Stimulated activated CD8-positive, alpha-beta memory T cell treated with anti-CD3 and anti-CD28 coated beads, Interleukin-4, amount 100 ng/mL, for 1 hour (primary cell): ENCODE data around the gene CYSTM1.
"Not testable (repeated sequence)": the region's sequence is repeated elsewhere in the genome, so short reads cannot be mapped to it uniquely, and the experiment has no call there.

Source experiments
- DNase-seq, 2 donors: peaks; one replicate each; pipeline ENCODE4 v3.0.0-alpha.2; 2020; ENCODE audit warnings: low read depth in 2 of 2, low spot score in 1 of 2

The CYSTM1 gene

DNA sequence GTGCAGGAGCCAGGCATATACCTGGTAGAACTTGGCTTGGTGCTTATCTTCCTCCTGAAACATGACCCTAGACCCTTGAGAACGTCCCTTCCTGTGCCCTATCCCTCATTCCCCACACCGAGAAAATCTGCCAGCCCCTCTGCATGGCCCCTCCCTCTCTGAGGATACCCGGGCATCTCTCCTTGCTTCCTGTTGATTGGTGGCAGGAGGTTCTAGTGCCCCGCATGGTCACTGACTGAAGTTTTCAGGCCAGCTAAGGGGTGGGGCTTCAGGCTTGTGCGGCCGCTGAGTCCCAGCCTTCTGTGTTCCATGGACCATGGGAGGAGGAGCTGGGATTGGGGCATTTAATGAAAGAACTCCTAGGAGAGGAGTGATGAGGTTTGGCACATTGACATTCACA lies 26.5 kb upstream of the CYSTM1 start:
- no peak for DNase-seq

DNA sequence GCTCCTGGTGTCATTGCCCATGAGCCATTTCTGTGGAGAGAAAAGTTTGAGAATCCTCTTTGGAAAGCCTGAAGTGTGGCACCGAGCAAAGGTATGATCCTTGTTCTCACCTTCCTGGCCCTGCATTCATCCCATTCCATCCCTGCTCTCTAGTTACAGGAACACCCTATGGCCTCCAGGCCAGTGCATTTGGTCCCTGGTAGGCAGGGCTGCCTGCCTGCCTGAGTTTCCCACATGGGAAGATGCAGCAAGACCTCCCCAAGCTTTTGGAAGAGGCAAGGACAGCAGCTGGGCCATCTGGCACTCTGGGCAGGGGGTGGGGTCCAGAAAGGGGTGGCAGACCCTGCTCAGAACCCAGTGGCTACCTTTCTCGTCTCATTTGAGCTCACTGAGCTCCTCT lies 24.8 kb upstream of the CYSTM1 start:
- DNase-seq: no peak

DNA sequence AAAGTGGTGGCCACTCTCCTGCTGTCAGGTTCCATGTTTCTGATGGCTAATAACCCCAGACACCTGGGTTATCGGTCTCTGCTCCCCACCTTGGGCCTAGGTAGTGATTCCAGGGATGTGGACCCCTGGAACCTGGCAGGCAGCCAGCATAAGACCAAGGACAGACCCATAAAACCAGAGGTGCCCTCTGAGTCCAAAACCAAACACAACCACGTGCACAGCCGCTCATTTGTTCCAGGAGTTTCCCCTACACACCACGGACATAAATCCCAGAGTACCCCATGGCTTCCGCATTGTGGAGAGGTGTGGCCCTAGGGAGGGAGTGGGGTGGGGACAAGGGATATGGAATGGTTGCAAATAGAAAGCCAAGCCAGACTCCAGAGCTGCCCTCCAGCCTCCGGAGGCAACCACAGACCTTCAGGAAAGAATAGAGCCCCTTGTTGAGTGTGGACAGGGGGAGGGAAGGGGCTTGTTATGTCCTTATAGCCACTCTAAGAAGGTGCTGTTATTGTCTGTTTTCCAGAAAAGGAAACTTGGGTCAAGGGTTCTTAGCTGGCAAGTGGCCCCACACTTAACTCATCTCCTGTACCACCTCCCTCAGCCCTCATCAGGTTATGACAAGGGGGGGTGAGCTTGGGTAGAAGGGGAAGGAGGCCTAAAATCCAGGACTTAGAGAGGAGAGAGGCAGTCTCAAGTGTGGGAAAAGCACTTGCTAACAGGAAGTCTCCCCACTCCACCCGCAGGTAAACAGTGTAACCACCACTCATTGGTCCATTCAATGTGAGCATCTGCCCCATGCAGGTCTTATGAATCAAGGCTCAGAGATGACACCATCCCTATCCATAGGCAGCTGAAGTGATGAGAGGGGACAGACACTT lies 23.6 kb upstream of the CYSTM1 start:
- no peak for DNase-seq

DNA sequence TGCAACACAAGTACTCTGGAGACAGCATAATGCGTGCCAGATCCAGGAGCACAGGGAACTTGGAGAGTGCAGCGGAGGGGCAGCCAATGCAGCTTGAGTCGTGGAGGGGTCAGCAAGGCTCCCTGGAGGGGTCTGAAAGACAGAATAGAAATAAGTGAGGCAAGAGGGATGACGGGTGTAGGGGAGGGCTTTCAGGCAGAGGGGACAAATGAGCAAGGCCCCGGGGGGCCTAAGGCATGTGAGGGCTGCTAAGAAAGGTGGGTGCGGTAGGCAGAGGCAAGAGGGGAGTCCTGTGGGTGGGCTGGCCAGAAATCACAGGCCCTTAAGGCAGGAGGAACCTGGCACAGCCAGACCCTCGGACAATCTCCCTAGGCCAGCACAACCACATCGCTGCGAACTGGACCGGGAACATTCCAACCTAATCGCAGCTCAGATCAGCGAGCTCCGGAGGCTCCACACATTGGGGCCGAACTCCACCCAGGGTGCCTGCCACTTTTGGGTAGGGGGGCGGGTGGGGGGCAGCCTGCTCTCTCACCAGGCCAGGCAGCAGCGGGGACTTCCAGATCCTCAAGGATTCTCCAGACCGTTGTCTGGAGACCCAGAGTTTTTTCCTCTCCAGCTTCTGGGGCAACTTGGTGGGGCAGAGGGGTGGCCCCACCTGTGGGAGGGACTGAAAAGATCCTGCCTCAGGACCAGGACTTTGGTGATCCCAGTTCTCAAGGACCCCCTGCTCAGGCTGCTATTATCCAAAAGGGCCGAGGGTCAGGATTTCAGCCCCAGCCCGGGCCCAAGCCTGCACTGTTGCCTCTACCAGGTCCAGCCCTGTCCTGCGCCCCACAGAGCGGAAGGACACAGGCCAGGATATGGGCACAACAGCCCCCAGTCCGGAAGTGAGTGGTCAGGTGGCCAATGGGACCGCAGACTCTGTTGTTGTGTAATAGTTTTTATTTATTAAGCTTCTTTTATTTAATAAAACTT lies 22.7 kb upstream of the CYSTM1 start:
- DNase-seq: no peak

DNA sequence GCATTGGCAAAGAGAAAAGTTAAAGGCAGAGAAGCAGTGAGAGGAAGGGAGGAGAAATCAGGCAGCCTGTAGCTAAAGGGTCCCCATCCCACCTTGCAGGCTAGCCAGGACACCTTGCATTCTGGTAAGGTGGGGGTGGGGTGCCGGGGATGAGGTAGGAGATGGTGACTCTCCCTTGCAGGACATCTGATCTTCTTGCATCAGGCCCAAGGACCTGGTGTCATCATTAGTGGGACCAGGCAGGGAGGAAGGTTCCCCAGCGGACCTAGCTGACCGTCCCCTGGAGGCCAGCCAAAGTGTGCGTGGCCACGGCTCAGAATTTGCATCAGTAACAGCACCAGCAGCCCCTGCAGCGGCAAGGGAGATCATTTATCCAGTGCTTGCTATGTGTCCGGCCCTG lies 21.7 kb upstream of the CYSTM1 start:
- DNase-seq: no peak

DNA sequence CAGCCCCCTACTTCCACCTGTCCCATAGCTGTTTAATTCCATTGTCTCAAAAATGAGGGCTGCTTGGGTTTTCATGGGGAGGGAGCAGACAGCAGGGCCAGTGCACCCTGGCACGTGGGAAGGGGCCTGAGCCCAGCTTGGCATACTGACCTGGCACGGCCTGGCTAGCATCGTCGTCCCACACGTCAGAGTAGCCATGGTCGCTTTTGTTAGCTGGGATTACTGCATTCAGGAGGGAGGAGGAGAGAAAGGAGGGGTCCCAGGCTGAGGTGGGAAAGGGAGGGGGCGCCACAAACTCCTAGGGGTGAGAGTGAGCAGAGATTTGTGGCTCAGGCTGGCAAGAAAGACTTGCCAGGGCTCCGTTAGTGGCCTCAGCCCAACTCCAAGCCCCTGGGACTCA lies 21.1 kb upstream of the CYSTM1 start:
- DNase-seq: no peak

DNA sequence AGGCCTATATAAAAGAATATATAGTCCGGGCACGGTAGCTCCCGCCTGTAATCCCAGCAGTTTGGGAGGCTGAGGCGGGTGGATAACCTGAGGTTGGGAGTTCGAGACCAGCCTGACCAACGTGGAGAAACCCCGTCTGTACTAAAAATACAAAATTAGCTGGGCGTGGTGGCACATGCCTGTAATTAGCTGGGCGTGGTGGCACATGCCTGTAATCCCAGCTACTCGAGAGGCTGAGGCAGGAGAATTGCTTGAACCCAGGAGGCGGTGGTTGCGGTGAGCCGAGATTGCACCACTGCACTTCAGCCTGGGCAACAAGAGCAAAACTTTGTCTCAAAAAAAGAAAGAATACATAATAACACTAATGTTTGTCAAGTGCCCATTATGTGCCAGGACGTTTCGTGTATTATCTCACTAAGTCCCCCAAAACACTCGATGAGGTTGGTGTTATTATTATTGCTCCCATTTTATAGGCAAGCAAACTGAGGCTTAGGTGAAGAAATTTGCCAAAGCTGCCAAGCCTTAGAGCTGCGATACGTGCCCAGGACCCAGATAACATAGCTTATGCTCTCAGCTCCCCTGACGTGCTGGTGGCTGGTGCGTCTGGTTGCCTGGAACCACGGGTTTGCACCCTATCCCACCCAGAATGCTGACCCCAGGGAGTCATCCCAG lies 20.1 kb upstream of the CYSTM1 start:
- not testable (repeated sequence) for DNase-seq

DNA sequence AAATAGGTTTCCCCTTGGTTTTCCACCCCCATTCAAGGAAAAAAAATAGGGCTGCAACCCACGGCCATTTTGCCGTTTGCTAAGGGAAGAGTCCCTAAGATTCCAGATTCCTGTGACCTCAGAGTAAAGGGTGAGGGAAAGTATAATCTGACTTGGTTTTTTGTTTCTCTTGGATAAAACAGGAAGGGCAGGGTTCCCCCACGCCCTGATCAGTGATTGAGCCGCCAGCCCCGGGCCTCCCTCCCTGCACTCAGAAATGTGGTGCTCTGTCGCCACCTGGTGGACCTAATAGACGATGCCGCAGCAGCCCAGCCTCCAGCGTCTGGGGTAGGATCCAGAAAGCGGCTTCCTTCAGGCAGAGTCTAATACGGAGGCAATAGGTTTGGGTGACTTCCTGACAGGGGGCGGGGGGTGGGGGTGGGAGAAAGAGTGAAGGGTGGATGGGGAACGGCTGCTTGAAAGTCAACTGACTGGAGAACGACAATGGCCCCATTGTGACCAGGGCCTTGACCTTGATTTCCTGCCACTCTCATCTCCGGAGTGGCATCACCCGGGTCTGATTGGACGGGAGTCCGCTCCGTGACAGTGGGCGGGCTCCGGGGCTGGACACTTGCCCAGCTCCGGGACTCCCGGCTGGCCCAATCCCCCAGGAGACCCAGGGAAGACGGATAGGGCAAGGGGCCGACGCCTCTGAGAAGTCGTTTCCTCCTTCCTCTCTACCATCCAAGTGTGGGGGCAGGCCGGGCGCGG lies 17.8 kb upstream of the CYSTM1 start:
- peak; percentile 72 to 80 for DNase-seq

DNA sequence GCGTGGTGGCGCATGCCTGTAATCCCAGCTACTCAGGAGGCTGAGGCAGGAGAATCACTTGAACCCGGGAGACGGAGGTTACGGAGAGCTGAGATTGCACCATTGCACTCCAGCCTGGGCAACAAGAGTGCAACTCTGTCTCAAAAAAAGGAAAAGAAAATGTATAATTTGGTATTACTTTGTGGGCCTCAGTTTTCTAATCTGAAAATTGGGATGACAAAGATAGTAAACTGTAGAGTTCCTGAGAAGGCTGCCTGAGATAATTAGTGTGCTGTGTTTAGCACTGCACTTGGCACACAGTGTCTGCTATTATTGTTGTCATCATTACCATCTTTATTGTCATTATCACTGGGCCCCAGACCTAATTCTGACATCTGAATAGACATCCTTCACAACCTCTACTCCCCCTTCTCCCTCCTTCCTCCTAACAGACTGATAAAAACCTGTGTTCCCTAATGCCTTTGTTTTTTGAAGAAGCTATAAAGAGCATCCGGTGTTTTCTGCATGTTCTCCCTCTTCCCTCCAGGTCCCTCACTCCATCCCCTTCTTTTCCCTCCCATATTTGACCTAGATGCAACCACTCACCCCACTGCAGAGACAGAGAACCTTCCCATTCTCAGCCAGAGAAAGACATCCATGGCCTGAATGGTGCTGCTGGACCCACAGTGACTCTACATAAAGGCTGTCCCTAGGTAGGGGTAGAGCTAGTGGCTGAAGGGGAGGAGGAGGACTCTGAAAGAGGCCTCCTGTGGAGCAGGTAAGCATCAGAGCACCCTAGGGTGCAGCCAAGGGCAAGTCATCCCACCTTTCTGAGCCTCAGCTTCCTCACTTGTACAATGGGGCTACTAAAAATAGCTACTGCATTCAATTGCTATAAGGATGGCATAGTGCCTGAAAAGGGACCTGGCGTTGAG lies 15.7 kb upstream of the CYSTM1 start:
- DNase-seq: no peak

DNA sequence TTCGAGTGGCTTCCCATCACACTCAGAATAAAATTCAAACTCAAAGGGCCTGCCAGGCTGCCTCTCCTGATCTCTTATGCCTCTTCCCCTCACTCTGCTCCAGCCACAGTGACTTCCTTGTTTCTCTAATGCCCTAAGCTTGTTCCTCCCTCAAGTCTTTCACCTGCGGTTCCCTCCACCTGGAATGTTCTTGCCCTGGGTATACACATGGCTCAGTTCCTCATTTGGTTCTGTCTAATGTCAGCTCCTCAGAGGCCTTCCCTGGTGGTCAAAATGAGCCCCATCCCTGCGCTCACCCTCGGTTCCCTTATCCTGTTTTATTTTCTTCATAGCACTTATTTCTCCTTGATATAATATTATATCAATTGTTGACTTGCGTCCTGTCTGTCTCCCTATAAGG lies 12.7 kb upstream of the CYSTM1 start:
- no peak for DNase-seq

DNA sequence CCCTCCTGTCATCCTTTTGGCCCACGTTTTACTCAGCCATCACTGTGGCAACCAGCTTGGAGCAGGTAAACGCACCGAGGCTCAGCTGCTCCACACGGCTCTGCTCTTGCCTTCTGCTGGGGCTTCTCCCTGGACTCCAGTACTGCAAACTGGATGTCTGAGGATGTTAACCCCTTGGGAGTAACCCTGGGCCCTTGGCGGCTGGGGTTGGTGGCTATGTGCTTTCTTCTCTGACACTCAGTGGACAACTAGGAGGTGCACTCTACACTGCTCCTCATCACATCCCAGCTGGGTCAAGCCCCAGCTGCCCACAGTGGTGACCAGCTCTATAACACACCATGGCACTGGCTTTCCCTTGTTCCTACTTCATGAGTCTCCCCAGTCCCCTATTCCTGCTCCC lies 12.2 kb upstream of the CYSTM1 start:
- no peak for DNase-seq

DNA sequence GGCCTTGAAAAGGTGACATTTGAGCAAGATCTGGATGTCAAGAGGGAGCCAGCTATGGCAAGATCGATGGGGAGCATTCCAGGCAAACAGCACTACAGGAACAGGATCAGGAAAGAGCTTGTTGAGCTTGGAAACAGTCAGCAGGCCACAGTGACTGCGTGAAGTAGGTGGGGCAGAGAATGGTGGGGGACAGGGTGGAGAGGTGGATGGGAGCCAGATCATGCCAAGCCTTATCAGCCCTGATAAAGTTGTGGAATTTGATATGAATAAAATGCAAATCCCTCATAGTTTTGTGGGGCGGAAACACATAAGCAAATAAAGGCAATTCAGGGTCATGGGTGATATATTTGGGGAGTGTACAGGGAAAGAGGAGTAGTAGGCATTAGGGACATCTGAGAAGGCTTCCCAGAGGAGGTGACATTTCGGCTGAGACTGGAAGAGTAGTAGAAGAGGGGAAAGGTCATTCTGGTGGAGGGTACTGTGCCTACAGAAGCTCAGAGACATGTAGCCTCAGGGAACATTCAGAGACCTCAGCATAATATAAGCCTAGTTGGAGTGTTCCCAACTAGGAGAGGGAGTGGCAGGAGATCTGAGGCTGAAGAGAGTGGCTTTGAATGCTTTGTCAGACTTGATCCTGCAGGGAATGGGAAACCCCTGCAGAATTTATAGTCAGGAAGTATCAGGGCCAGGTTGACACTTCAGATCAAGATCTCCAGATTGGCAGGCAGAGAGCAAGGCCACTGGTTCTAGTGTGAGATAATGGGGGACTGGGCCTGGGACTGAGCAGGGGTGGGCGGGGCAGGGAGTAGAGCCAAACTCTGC lies 9.7 kb upstream of the CYSTM1 start:
- no peak for DNase-seq

DNA sequence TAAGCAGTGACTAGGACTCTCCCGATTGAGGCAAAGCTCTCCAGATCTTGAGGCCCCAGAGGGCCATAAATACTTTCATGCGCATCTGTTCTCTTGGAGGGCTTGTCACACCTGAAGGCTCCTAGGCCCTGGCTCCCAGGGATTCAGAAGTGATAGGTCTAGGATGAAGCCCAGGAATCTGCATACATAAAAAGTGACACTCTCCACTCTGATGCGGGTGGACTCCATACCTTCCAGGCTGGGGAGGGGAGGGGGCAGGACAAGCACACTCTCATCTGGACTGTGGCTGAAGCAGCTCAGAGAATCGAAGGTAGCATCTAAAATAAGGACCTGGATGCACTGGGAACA lies 9.1 kb upstream of the CYSTM1 start:
- DNase-seq: no peak

DNA sequence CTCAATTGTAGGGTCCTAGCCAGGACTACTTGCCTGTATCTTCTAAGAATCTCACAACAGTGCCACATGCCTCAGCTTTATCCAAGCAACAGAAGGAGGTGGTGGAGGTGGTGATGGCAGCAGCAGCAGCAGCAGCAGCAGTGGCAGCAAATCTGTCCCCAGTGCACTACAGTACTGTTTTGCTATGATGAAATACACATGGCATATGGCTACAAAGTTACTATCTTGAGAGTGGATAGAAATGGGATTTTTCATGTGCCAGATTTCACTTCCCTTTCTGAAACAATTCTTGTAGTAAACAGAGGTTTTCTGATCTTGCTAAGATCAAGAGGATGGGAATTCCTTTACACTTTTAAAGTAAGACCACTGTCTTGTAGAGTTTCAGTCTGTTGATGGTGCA lies 8.1 kb upstream of the CYSTM1 start:
- DNase-seq: no peak

DNA sequence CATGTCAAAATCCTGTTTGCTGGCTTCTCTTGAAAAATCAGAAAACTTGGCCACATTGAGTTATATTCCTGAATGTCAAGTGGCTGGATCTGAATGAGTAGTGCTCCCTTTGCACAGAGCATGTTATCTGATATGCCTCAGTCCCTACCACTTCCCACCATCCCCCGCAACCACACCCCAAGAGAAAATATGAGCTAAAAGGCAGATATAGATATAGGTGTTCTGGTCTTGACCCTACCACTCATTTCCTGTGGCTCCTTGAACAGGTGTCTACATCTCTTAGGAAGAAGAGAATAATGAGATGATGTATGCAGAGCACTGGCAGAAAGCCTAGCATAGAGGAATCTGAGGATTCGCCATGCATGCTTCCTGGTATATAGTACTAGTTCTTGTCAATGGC lies 6.6 kb upstream of the CYSTM1 start:
- no peak for DNase-seq

DNA sequence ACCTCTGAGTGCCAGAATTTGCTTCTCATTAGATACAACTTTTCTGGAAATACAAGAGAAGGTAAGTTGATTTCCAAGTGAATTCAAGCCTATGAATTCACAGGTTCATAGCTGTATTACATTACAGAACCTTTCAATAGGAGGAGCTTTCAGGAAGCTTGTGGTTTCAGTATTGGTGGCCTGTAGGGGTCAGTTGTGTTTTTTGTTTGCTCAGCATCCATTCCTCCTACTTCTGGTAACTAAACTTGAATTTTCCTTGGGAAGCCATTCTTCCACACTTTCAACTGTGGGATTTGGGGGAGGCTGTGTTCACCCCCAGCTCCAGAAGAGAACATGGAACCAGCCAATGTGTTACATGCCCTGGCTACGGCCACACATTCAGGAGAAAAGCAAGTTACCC lies 5.6 kb upstream of the CYSTM1 start:
- no peak for DNase-seq

DNA sequence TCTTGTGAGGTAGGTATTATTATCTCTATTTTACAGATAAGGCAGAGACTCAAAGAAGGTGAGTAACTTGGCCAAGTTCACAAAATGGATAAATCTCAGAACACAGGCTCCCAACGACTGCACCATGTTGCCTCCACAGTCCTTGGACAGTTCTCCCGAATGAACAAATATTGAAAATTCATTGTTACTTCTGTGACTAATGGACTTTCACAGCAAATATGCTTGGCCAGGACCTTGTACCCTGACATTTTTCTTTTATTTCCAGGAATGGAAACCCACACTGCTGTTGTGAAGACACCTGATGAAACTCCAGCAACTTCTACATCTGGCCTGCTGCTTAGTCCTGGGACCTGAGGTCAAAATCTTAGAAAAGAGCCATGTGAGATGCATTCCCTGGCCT lies 2.5 kb upstream of the CYSTM1 start:
- DNase-seq: no peak

DNA sequence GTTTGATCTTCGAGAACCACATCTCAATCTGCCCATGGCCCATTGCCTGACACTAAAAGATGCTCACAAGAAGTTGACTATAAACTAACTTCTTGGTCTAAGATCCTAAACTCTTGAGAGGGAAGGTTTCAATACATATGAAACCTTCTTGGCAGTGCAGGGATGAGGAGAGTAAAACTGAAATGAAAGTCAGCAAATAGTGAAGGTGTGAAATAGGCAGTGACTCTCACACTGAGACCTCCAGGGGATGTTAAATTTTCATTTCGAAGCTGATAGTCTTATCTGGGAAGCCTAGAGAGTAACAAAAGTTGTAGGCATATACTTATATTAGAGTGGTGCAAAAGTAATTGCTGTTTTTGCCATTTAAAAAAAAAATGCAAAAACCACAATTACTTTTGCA lies 974 bp upstream of the CYSTM1 start:
- DNase-seq: no peak

DNA sequence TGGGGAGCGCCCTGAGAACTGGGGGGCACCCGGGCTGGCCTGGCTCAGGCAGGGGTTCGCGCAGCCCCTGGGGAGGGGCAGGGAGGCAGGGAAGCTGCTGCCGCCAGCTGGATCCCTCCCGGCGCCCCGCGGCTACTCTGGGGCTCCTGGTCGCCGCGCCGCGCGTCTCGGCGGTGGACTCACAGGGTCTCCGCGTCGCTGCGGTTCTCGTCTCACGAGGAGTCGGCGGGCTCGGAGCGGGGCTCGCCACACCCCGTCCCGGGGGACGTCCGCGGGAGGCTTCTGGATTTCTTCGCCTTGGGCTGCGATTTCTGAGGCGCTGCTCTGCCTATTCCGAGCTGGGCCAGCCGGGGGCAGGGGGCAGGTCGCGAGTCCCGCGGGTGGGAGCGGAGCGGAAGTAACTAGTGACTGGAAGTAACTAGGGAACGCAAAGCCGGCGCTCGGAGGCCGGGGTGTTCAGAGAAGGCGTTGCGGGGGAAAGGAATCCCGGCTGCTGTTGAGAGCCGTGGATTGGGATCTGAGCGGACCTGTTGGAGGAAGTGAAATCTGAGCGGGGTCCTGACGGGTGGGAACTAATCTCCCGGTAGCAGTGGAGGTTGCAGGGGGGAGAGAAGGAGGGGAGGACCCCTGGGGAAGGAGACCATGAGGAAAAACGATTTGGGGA lies 511 bp downstream of the CYSTM1 start:
- peak; percentile 6 to 31 for DNase-seq
